LHCN-M2 (cell line): ENCODE data around the gene GPR37L1. TPM values are rescaled to one million over a fixed set of nuclear protein-coding genes. Genes with fewer than 3 reads are reported as not detected.
"Not testable (repeated sequence)": the region's sequence is repeated elsewhere in the genome, so short reads cannot be mapped to it uniquely, and the experiment has no call there.

Source experiments
- DNase-seq: peaks from one replicate; pipeline ENCODE4 v3.0.0-alpha.2; 2012; ENCODE audit warnings: low read depth
- total RNA-seq: library from RNA; depleted of rRNA; stranded (reverse); fragments of >200 nt; gene quantifications from 2 replicates; pipeline ENCODE4 v1.2.3, GENCODE V29; 2014; rRNA removed

The GPR37L1 gene
- total RNA-seq, 1 experiment from 2014 or later: 0.06 TPM

GRCh38 chr1:202167054-202167453 lies 44.3 kb downstream of the GPR37L1 start:
- not testable (repeated sequence) for DNase-seq

- DNase-seq: no peak
Measured at GRCh38 chr1:202167708-202168415, 45.1 kb downstream of the GPR37L1 start.

GRCh38 chr1:202168861-202169260 lies 46.1 kb downstream of the GPR37L1 start:
- no peak for DNase-seq

GRCh38 chr1:202170726-202171125 lies 48.0 kb downstream of the GPR37L1 start:
- DNase-seq: no peak

GRCh38 chr1:202171292-202172014 lies 48.7 kb downstream of the GPR37L1 start:
- DNase-seq: no peak

GRCh38 chr1:202172015-202172355 lies 49.3 kb downstream of the GPR37L1 start:
- DNase-seq: no peak

GRCh38 chr1:202173993-202174392 lies 51.3 kb downstream of the GPR37L1 start:
- DNase-seq: no peak

GRCh38 chr1:202176949-202177927 lies 54.5 kb downstream of the GPR37L1 start:
- no peak for DNase-seq

- DNase-seq: no peak
Measured at GRCh38 chr1:202179828-202180750, 57.4 kb downstream of the GPR37L1 start.

- not testable (repeated sequence) for DNase-seq
Measured at GRCh38 chr1:202180751-202181139, 58.0 kb downstream of the GPR37L1 start.

GRCh38 chr1:202181586-202181985 lies 58.9 kb downstream of the GPR37L1 start:
- DNase-seq: no peak

- no peak for DNase-seq
Measured at GRCh38 chr1:202182040-202182877, 59.5 kb downstream of the GPR37L1 start.

Other genes starting within 250 kb of the GPR37L1 start
- 21.0 and 30.6 TPM in 2 replicates for gene SHISA4, start 234.0 kb upstream of the GPR37L1 start, total RNA-seq
- 0.13 and 0.29 TPM in 2 replicates for gene LMOD1, start 176.4 kb upstream of the GPR37L1 start, total RNA-seq
- gene TIMM17A, start 167.4 kb upstream of the GPR37L1 start, total RNA-seq: 62.8 and 63.1 TPM in 2 replicates
- gene RNPEP, start 140.3 kb upstream of the GPR37L1 start, total RNA-seq: 70.2 and 73.3 TPM in 2 replicates
- 0.06 TPM in 1 of 2 replicates, not detected in the other for gene ELF3, start 112.3 kb upstream of the GPR37L1 start, total RNA-seq
- 25.6 and 28.1 TPM in 2 replicates for gene ARL8A, start 21.8 kb downstream of the GPR37L1 start, total RNA-seq
- not detected in 2 replicates for gene PTPN7, start 37.7 kb downstream of the GPR37L1 start, total RNA-seq
- not detected in 2 replicates for gene LGR6, start 70.9 kb downstream of the GPR37L1 start, total RNA-seq
- gene UBE2T, start 219.0 kb downstream of the GPR37L1 start, total RNA-seq: 78.4 and 107 TPM in 2 replicates
- gene PPP1R12B, start 225.8 kb downstream of the GPR37L1 start, total RNA-seq: 4.7 and 9.8 TPM in 2 replicates